Fibroblast of lung (primary cell): ENCODE results near the gene WDR75. TPM values are rescaled to one million over a fixed set of nuclear protein-coding genes. Genes with fewer than 3 reads are reported as not detected.

Experiments used
- DNase-seq, 2 donors: peaks; one replicate each; pipeline versions ENCODE4 v3.0.0 to v3.0.0-alpha.2; 2010; ENCODE audit warnings: low read depth in 2 of 2
- H2AFZ ChIP-seq: 2 replicates; pipeline ENCODE4 v1.5.1; 2012; ENCODE audit warnings: low read length, control low read depth, inconsistent platforms
- H3K27ac ChIP-seq: 2 replicates; pipeline ENCODE4 v1.5.1; 2011; ENCODE audit warnings: low read length, control low read depth; ENCODE audit not compliant: insufficient read depth
- H3K27me3 ChIP-seq: 2 replicates; pipeline ENCODE4 v1.5.1; 2011; ENCODE audit warnings: mild to moderate bottlenecking, low read length; ENCODE audit not compliant: control insufficient read depth, insufficient read depth
- H3K36me3 ChIP-seq: 2 replicates; pipeline ENCODE4 v1.5.1; 2011; ENCODE audit warnings: low read length; ENCODE audit not compliant: control insufficient read depth, insufficient read depth
- H3K4me1 ChIP-seq: 2 replicates; pipeline ENCODE4 v1.5.1; 2011; ENCODE audit warnings: low read length; ENCODE audit not compliant: control insufficient read depth, insufficient read depth; ENCODE audit errors: extremely low read depth
- H3K4me2 ChIP-seq: 2 replicates; pipeline ENCODE4 v1.5.1; 2011; ENCODE audit warnings: low read length, control low read depth; ENCODE audit not compliant: insufficient read depth; ENCODE audit errors: extremely low read depth
- H3K4me3 ChIP-seq, 4 experiments: fragments of 200-600 bp in 1 of 4; sonication (generic) in 1 of 4; replicated peaks in 1 of 4; 2 replicates each; pipeline ENCODE4 v1.5.1; 2011 to 2016; ENCODE audit warnings: low read length in 4 of 4, low read depth in 3 of 4, mild to moderate bottlenecking in 3 of 4, control low read depth in 2 of 4, inconsistent platforms in 1 of 4, mixed read lengths in 1 of 4; ENCODE audit not compliant: insufficient read depth in 1 of 4; ENCODE audit errors: control extremely low read depth in 1 of 4
- H3K79me2 ChIP-seq: 2 replicates; pipeline ENCODE4 v1.5.1; 2012; ENCODE audit warnings: mild to moderate bottlenecking, low read length, inconsistent platforms; ENCODE audit not compliant: control insufficient read depth, insufficient read depth
- H3K9ac ChIP-seq: 2 replicates; pipeline ENCODE4 v1.5.1; 2011; ENCODE audit warnings: mild to moderate bottlenecking, low read length, control low read depth; ENCODE audit not compliant: insufficient read depth
- H3K9me3 ChIP-seq: 2 replicates; pipeline ENCODE4 v1.5.1; 2012; ENCODE audit warnings: low read depth, low read length; ENCODE audit not compliant: control insufficient read depth, insufficient read depth
- H4K20me1 ChIP-seq: 2 replicates; pipeline ENCODE4 v1.5.1; 2011; ENCODE audit warnings: low read length; ENCODE audit not compliant: control insufficient read depth, insufficient read depth; ENCODE audit errors: extremely low read depth
- EZH2 ChIP-seq: IDR thresholded peaks from 2 replicates; pipeline ENCODE4 v1.5.1; 2012; ENCODE audit warnings: low read length, control low read depth, mild to moderate bottlenecking; ENCODE audit errors: missing control alignments
- polyA plus RNA-seq, 2 donors: library from polyadenylated mRNA; depleted of rRNA in 1 of 2; stranded (reverse) in 1 of 2; unstranded in 1 of 2; fragments of >200 nt; gene quantifications; 2 replicates each; pipeline ENCODE4 v1.2.1, GENCODE V29; 2011 to 2012; ENCODE audit warnings: missing spikeins in 1 of 2
- total RNA-seq: library from RNA; depleted of rRNA; stranded (reverse); fragments of >200 nt; gene quantifications from 2 replicates; pipeline ENCODE4 v1.2.1, GENCODE V29; 2014
- TF ChIP-seq, protein P1 (sequence below), 2 donors: IDR thresholded peaks in 1 of 2; conservative IDR thresholded peaks in 1 of 2; 1 replicate in 1 of 2; 2 replicates in 1 of 2; pipeline ENCODE4 v1.5.1; 2011 to 2012; ENCODE audit warnings: low read length in 2 of 2, control low read depth in 1 of 2, inconsistent platforms in 1 of 2, low read depth in 1 of 2, mild to moderate bottlenecking in 1 of 2

WDR75 gene
- total and polyA plus RNA-seq, 2 donors (not counting 1 experiment from before 2014, with no cell fraction given): 33.9 to 54.0 TPM

GRCh38 chr2:189498205-189498604, 56.9 kb downstream of the WDR75 start:
- no peak overlapping the region for H3K27ac ChIP-seq

DNA sequence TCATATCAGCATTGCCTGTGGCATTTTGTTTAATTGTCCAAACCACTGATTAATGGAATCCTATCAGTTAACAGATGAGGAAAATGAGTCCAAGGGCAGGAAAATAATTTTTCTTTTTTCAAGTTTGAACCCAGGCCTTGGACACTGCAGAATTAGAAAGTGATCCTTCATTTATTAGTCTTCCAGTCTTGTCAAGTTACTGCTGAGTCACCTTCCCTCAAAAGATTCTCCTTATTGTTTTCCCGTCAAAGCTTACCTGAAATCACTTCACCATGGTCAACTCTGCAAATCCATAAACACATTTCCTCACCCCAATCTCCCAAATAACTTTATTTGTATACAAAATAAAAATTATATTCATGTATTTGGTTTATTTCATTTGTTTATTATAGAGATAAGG, 57.9 kb downstream of the WDR75 start:
- Histone ChIP-seq H2AFZ (no peak overlapping the region), H3K36me3 (no peaks in the 10 kb centered on the region), H3K79me2 (no peaks in the 10 kb centered on the region), H3K4me1 (no peaks in the 10 kb centered on the region), H3K9me3 (no peaks in the 10 kb centered on the region), H3K27ac (no peak overlapping the region), H4K20me1 (no peaks in the 10 kb centered on the region), H3K4me2 (no peak overlapping the region), H3K27me3 (no peaks in the 10 kb centered on the region), H3K9ac (no peak overlapping the region), H3K4me3 (no peak overlapping the region)
- TF ChIP-seq, protein P1, sequence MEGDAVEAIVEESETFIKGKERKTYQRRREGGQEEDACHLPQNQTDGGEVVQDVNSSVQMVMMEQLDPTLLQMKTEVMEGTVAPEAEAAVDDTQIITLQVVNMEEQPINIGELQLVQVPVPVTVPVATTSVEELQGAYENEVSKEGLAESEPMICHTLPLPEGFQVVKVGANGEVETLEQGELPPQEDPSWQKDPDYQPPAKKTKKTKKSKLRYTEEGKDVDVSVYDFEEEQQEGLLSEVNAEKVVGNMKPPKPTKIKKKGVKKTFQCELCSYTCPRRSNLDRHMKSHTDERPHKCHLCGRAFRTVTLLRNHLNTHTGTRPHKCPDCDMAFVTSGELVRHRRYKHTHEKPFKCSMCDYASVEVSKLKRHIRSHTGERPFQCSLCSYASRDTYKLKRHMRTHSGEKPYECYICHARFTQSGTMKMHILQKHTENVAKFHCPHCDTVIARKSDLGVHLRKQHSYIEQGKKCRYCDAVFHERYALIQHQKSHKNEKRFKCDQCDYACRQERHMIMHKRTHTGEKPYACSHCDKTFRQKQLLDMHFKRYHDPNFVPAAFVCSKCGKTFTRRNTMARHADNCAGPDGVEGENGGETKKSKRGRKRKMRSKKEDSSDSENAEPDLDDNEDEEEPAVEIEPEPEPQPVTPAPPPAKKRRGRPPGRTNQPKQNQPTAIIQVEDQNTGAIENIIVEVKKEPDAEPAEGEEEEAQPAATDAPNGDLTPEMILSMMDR (conservative IDR thresholded peaks at IDR 0.05 in 1 of 2, IDR thresholded peaks at IDR 0.05 in 1 of 2; ENCODE audit: low read depth in 1 of 2, low read length in 2 of 2): no peak
- TF ChIP-seq EZH2: no peak
- DNase-seq: no peak

More at GRCh38 chr2:189498205-189498604, 56.9 kb downstream of the WDR75 start:
- Histone ChIP-seq H3K36me3 (no peaks in the 10 kb centered on the region), H3K79me2 (no peaks in the 10 kb centered on the region), H3K9ac (no peak overlapping the region), H2AFZ (no peak overlapping the region), H4K20me1 (no peaks in the 10 kb centered on the region), H3K9me3 (no peaks in the 10 kb centered on the region), H3K27me3 (no peaks in the 10 kb centered on the region), H3K4me3 (no peak overlapping the region), H3K4me2 (no peak overlapping the region), H3K4me1 (no peaks in the 10 kb centered on the region)
- TF ChIP-seq, protein P1 (conservative IDR thresholded peaks at IDR 0.05 in 1 of 2, IDR thresholded peaks at IDR 0.05 in 1 of 2; ENCODE audit: low read depth in 1 of 2, low read length in 2 of 2): peak; percentile 37 to 38
- TF ChIP-seq EZH2: no peak
- DNase-seq: peak in 1 of 2 donors; percentile 40

- no peak overlapping the region for H3K4me2 ChIP-seq
- no peak for TF ChIP-seq EZH2
- TF ChIP-seq, protein P1 (conservative IDR thresholded peaks at IDR 0.05 in 1 of 2, IDR thresholded peaks at IDR 0.05 in 1 of 2; ENCODE audit: low read depth in 1 of 2, low read length in 2 of 2): no peak
These were observed 59.3 kb downstream of the WDR75 start for GRCh38 chr2:189500456-189501160.

More at GRCh38 chr2:189500456-189501160, 59.3 kb downstream of the WDR75 start:
- no peak overlapping the region for H3K9ac ChIP-seq
- no peaks in the 10 kb centered on the region for H3K36me3 ChIP-seq
- H3K4me3 ChIP-seq: no peak overlapping the region
- no peaks in the 10 kb centered on the region for H3K79me2 ChIP-seq
- H2AFZ ChIP-seq: no peak overlapping the region
- H3K9me3 ChIP-seq: no peaks in the 10 kb centered on the region
- no peaks in the 10 kb centered on the region for H4K20me1 ChIP-seq
- no peaks in the 10 kb centered on the region for H3K27me3 ChIP-seq
- H3K27ac ChIP-seq: no peak overlapping the region
- no peak for DNase-seq
- H3K4me1 ChIP-seq: no peaks in the 10 kb centered on the region
